ENCODE data around the gene ITPKC. TPM values are rescaled to one million over a fixed set of nuclear protein-coding genes. Genes with fewer than 3 reads are reported as not detected.

Gene ITPKC
- total RNA-seq, 1 donor from 2014 or later = 9.8 TPM

- Histone ChIP-seq H3K27me3 (ENCODE audit: low read depth) (no peaks in the 10 kb centered on the region), H3K9me3 (replicated peaks) (peaks cover 4% of the 10 kb centered on the region), H3K36me3 (peaks cover 97% of the 10 kb centered on the region), H3K27ac (replicated peaks) (no peak overlapping the region), H3K4me1 (peaks cover 18% of the 10 kb centered on the region), H3K4me3 (no peak overlapping the region)
- intact Hi-C loops (cut with micrococcal nuclease) = no loop called here
- DNase-seq = no peak
- no peak for TF ChIP-seq CTCF (IDR thresholded peaks at IDR 0.05; ENCODE audit: borderline replicate concordance)
Measured at GRCh38 chr19:40672573-40673299, 44.2 kb upstream of the ITPKC start.

- peaks cover 4% of the 10 kb centered on the region for H3K9me3 ChIP-seq (replicated peaks)
- no peak for DNase-seq
- TF ChIP-seq CTCF (IDR thresholded peaks at IDR 0.05; ENCODE audit: borderline replicate concordance) = no peak
- intact Hi-C loops (cut with micrococcal nuclease) = no loop called here
- peaks cover 97% of the 10 kb centered on the region for H3K36me3 ChIP-seq
- H3K27me3 ChIP-seq (ENCODE audit: low read depth) = no peaks in the 10 kb centered on the region
- no peak overlapping the region for H3K27ac ChIP-seq (replicated peaks)
- no peak overlapping the region for H3K4me3 ChIP-seq
- peaks cover 18% of the 10 kb centered on the region for H3K4me1 ChIP-seq
Measured at GRCh38 chr19:40673397-40673796, 43.5 kb upstream of the ITPKC start.

GRCh38 chr19:40674291-40674690 lies 42.6 kb upstream of the ITPKC start:
- intact Hi-C loops (cut with micrococcal nuclease) = no loop called here

GRCh38 chr19:40677156-40677555 lies 39.8 kb upstream of the ITPKC start:
- H3K9me3 ChIP-seq (replicated peaks) = no peaks in the 10 kb centered on the region
- TF ChIP-seq CTCF (IDR thresholded peaks at IDR 0.05; ENCODE audit: borderline replicate concordance) = no peak
- DNase-seq = no peak
- intact Hi-C loops (cut with micrococcal nuclease) = no loop called here
- H3K27ac ChIP-seq (replicated peaks) = no peak overlapping the region
- H3K27me3 ChIP-seq (ENCODE audit: low read depth) = no peaks in the 10 kb centered on the region
- H3K4me1 ChIP-seq = peaks cover 5% of the 10 kb centered on the region
- no peak overlapping the region for H3K4me3 ChIP-seq
- H3K36me3 ChIP-seq = peaks cover 96% of the 10 kb centered on the region

More at GRCh38 chr19:40674291-40674690, 42.6 kb upstream of the ITPKC start:
- TF ChIP-seq CTCF (IDR thresholded peaks at IDR 0.05; ENCODE audit: borderline replicate concordance) = no peak
- Histone ChIP-seq H3K36me3 (peaks cover 97% of the 10 kb centered on the region), H3K27me3 (ENCODE audit: low read depth) (no peaks in the 10 kb centered on the region), H3K4me3 (no peak overlapping the region), H3K4me1 (peaks cover 18% of the 10 kb centered on the region), H3K9me3 (replicated peaks) (peaks cover 1% of the 10 kb centered on the region), H3K27ac (replicated peaks) (peak overlapping the region; percentile 29)
- DNase-seq = no peak

- intact Hi-C loops (cut with micrococcal nuclease) = no loop called here
- Histone ChIP-seq H3K36me3 (peaks cover 97% of the 10 kb centered on the region), H3K9me3 (replicated peaks) (no peaks in the 10 kb centered on the region), H3K4me3 (no peak overlapping the region), H3K27me3 (ENCODE audit: low read depth) (no peaks in the 10 kb centered on the region), H3K27ac (replicated peaks) (no peak overlapping the region), H3K4me1 (peaks cover 12% of the 10 kb centered on the region)
- TF ChIP-seq CTCF (IDR thresholded peaks at IDR 0.05; ENCODE audit: borderline replicate concordance) = no peak
- DNase-seq = no peak
Measured at GRCh38 chr19:40681039-40681438, 35.9 kb upstream of the ITPKC start.
